Smooth muscle cell (in vitro differentiated cells): ENCODE measurements around the gene CFAP141. TPM values are rescaled to one million over a fixed set of nuclear protein-coding genes. Genes with fewer than 3 reads are reported as not detected.

Experiments
- DNase-seq: peaks from one replicate; lab custom pipeline; 2025; ENCODE audit not compliant: unreplicated experiment; lab: John Stamatoyannopoulos, UW
- H2AFZ ChIP-seq: fragments of 200-600 bp; sonication (generic); 2 replicates; pipeline ENCODE4 v1.6.0; 2016; ENCODE audit warnings: antibody characterized with exemption, low read depth, mild to moderate bottlenecking
- H3F3A ChIP-seq: fragments of 200-600 bp; sonication (generic); 2 replicates; pipeline ENCODE4 v1.6.0; 2017; ENCODE audit warnings: antibody characterized with exemption, low read depth
- H3K27ac ChIP-seq: fragments of 200-600 bp; sonication (generic); 2 replicates; pipeline ENCODE4 v1.5.1; 2016; ENCODE audit warnings: low read depth, mild to moderate bottlenecking
- H3K27me3 ChIP-seq: fragments of 200-600 bp; sonication (generic); 2 replicates; pipeline ENCODE4 v1.6.1; 2016; ENCODE audit warnings: low read depth, mild to moderate bottlenecking
- H3K36me3 ChIP-seq: fragments of 200-600 bp; sonication (generic); 2 replicates; pipeline ENCODE4 v1.5.1; 2016; ENCODE audit warnings: low read depth
- H3K4me1 ChIP-seq: fragments of 200-600 bp; sonication (generic); 2 replicates; pipeline ENCODE4 v1.5.1; 2016; ENCODE audit warnings: low read depth
- H3K4me2 ChIP-seq: fragments of 200-600 bp; sonication (generic); 2 replicates; pipeline ENCODE4 v1.6.0; 2016; ENCODE audit warnings: mild to moderate bottlenecking
- H3K4me3 ChIP-seq: fragments of 200-600 bp; sonication (generic); 2 replicates; pipeline ENCODE4 v1.5.1; 2016; ENCODE audit warnings: mild to moderate bottlenecking
- H3K79me2 ChIP-seq: fragments of 200-600 bp; sonication (generic); 2 replicates; pipeline ENCODE4 v1.6.0; 2016; ENCODE audit warnings: low read depth, mild to moderate bottlenecking
- H3K9ac ChIP-seq: fragments of 200-600 bp; sonication (generic); 2 replicates; pipeline ENCODE4 v1.6.0; 2016; ENCODE audit warnings: low read depth
- H3K9me3 ChIP-seq: fragments of 200-600 bp; sonication (generic); replicated peaks from 2 replicates; pipeline ENCODE4 v1.5.1; 2016; ENCODE audit warnings: low read depth
- H4K20me1 ChIP-seq: fragments of 200-600 bp; sonication (generic); 2 replicates; pipeline ENCODE4 v1.6.0; 2016; ENCODE audit warnings: low read depth
- WGBS: methylation state at CpG from one replicate; pipeline ENCODE4 v1.1.7; 2016; ENCODE audit warnings: low lambda C conversion rate; 5-methylcytosine and 5-hydroxymethylcytosine counted together
- polyA plus RNA-seq: library from polyadenylated mRNA; unstranded; fragments of >200 nt; fragmentation: Nextera tagmentation; extraction: Ambion mirVana; gene quantifications from 2 replicates; pipeline ENCODE4 v1.2.1, GENCODE V29; 2016
- total RNA-seq: library from RNA; depleted of rRNA; stranded (reverse); fragments of >200 nt; gene quantifications from 2 replicates; pipeline ENCODE4 v1.2.3, GENCODE V29; 2014
- TF ChIP-seq, protein P1 (sequence below): fragments of 200-600 bp; sonication (generic); IDR thresholded peaks from 2 replicates; pipeline ENCODE4 v1.5.1; 2017; ENCODE audit warnings: borderline replicate concordance, mild to moderate bottlenecking, antibody characterized with exemption; ENCODE audit not compliant: insufficient read depth, poor library complexity, severe bottlenecking

The CFAP141 gene
- total and polyA plus RNA-seq, 2 experiments from 2014 or later: not detected

DNA sequence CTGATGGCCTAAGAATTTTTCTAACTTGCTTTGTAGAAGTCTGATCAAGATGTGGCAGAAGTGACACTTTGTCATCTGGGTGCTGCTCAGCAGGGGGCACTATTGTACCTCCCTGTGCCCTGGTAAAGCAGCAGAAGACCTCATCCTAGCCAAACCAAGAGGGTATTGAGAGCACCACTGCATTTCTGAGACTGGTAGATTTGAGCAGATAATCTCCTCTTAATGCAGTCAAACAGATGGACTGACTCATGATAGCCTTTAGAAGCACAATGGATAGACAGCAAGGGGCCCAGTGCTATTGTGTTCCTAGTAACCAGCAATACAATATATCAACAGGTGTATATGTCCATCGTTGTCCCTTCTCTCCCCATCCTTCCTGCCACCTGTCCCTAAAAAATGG is 20.0 kb downstream of the CFAP141 start:
- Histone ChIP-seq H3K9ac (no peak overlapping the region), H3K9me3 (no peaks in the 10 kb centered on the region), H4K20me1 (peaks cover 13% of the 10 kb centered on the region), H3K27ac (no peak overlapping the region), H3K4me1 (peaks cover 16% of the 10 kb centered on the region), H2AFZ (no peak overlapping the region), H3F3A (no peaks in the 10 kb centered on the region), H3K36me3 (no peaks in the 10 kb centered on the region), H3K4me2 (no peak overlapping the region), H3K4me3 (no peak overlapping the region), H3K79me2 (peaks cover 18% of the 10 kb centered on the region), H3K27me3 (peaks cover 2% of the 10 kb centered on the region)
- TF ChIP-seq, protein P1, sequence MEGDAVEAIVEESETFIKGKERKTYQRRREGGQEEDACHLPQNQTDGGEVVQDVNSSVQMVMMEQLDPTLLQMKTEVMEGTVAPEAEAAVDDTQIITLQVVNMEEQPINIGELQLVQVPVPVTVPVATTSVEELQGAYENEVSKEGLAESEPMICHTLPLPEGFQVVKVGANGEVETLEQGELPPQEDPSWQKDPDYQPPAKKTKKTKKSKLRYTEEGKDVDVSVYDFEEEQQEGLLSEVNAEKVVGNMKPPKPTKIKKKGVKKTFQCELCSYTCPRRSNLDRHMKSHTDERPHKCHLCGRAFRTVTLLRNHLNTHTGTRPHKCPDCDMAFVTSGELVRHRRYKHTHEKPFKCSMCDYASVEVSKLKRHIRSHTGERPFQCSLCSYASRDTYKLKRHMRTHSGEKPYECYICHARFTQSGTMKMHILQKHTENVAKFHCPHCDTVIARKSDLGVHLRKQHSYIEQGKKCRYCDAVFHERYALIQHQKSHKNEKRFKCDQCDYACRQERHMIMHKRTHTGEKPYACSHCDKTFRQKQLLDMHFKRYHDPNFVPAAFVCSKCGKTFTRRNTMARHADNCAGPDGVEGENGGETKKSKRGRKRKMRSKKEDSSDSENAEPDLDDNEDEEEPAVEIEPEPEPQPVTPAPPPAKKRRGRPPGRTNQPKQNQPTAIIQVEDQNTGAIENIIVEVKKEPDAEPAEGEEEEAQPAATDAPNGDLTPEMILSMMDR: peak; percentile 37
- 88% methylated on average over 1 of the region's 1 CpG for WGBS
- DNase-seq: no peak

DNA sequence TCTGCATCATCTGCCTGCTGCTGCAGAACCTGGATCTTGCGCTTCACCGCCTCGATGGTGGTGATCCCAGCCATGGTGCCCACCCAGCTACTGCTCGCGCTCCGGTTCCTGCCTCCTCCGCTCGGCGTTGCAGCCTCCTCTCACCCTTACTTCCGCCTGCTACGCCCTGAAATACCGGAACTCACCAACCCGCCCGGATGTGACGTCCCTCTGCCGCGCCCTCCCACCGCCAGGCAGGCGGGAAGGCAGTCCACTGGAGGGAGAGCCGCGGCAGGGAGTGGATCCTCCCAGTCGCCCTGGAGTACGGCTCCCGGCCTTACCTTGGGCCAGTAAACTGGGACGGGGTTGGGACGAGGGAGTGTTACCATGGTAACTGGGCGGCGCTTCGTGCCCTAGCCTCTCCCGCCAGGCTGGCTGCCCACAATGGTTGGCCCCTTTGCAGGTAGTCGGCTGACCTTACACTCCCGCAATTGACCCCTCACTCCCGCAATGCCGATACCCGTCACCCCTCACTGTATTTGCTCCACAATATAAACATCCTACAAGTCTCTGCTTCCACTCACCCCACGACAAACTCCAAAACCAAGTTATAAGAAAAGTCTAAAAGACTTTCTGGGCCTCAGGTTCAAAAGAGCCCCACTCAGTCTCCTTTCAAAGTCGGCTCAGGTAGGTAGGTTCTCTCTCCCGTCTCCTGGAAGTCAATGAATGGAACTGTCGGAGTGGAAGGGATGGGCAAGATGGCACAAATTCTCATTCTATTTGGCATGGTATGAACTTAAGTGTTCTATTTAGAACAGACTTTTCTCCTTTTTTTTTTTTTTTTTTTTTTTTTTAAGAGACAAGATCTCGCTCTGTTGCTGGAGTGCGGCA is 22.9 kb downstream of the CFAP141 start:
- 4% methylated on average over 41 of the region's 41 CpGs for WGBS
- Histone ChIP-seq H3K9ac (peak overlapping the region; percentile 69), H3K4me3 (peak overlapping the region; percentile 85), H3F3A (peaks cover 12% of the 10 kb centered on the region), H4K20me1 (peaks cover 41% of the 10 kb centered on the region), H3K27me3 (no peaks in the 10 kb centered on the region), H3K4me1 (peaks cover 45% of the 10 kb centered on the region), H3K9me3 (no peaks in the 10 kb centered on the region), H3K27ac (peak overlapping the region; percentile 79), H2AFZ (peak overlapping the region; percentile 92), H3K36me3 (no peaks in the 10 kb centered on the region), H3K79me2 (peaks cover 47% of the 10 kb centered on the region), H3K4me2 (peak overlapping the region; percentile 92)
- TF ChIP-seq, protein P1: no peak
- DNase-seq: peak; percentile 69

DNA sequence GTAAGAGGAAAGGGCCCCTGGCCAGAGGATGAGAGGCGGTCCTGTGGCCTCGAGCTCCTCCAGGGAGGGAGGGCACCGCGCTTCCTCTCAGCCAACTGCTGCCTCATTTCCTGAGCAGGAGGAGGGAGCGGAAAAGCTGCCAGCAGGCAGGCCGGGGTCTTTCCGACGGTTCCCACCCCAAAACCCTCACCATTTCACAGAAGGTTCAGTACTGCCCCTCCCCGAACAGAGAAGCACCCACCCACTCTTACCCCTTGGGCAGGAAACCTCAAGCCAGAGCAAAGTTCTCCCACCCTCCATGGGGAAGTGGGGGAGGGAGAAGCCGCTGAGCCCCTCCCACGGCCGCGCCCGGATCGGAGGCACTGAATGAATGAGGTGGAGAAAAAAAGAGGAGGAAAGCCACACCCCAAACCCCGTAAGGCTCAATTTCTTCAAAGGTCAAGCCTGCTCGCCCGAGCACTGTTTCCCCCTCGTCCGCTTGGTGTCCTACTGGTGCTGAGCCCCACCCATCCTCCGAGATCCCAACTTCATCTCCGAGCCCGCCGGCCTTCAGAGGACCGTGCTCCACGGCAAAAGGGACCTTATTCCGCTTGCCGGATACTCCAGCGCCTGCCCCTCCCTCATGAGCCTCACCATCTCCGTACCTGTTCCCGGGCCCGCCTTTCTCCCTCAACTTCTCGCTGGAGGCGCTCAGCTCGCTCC is 23.6 kb downstream of the CFAP141 start:
- TF ChIP-seq, protein P1: no peak
- DNase-seq: peak; percentile 55
- whole genome bisulfite sequencing: under 1% methylated on average over 35 of the region's 35 CpGs
- Histone ChIP-seq H3K79me2 (peaks cover 55% of the 10 kb centered on the region), H3K36me3 (no peaks in the 10 kb centered on the region), H3K27ac (peak overlapping the region; percentile 79), H3K9me3 (no peaks in the 10 kb centered on the region), H3K9ac (peak overlapping the region; percentile 67), H3K27me3 (no peaks in the 10 kb centered on the region), H3K4me2 (peak overlapping the region; percentile 92), H3K4me3 (peak overlapping the region; percentile 85), H2AFZ (no peak overlapping the region), H3F3A (peaks cover 12% of the 10 kb centered on the region), H4K20me1 (peaks cover 49% of the 10 kb centered on the region), H3K4me1 (peaks cover 50% of the 10 kb centered on the region)
